ENCODE data around the gene PCCA.

- TF ChIP-seq CTCF (IDR thresholded peaks at IDR 0.05) = no peak
- TF ChIP-seq POLR2AphosphoS5 (IDR thresholded peaks at IDR 0.05) = no peak
Measured at GRCh38 chr13:100195568-100195967, 106.7 kb downstream of the PCCA start.

All from prostate gland (tissue), 2 donors.